Tibial artery (tissue), 4 donors: ENCODE data around the gene CDH20.

ENCODE experiments used
- DNase-seq, 2 donors: peaks; one replicate each; pipeline ENCODE4 v3.0.0-alpha.2; 2019
- H3K27ac ChIP-seq, 2 donors: fragments of 200-600 bp; sonication (generic) in 1 of 2; 1 replicate in 1 of 2; 2 replicates in 1 of 2; pipeline ENCODE4 v1.5.1; 2018 to 2019; ENCODE audit warnings: mild to moderate bottlenecking in 1 of 2
- H3K27me3 ChIP-seq, 2 donors: fragments of 200-600 bp; sonication (generic) in 1 of 2; one replicate each; pipeline versions ENCODE4 v1.5.1 to v1.6.0; 2016 to 2019
- H3K36me3 ChIP-seq, 3 donors: fragments of 200-600 bp; sonication (generic) in 2 of 3; one replicate each; pipeline ENCODE4 v1.5.1; 2016 to 2019; ENCODE audit warnings: mild to moderate bottlenecking in 2 of 3
- H3K4me1 ChIP-seq, 4 donors: fragments of 200-600 bp; sonication (generic) in 2 of 4; 1 replicate in 3 of 4; 2 replicates in 1 of 4; pipeline ENCODE4 v1.5.1; 2016 to 2019
- H3K4me3 ChIP-seq, 2 donors: fragments of 200-600 bp; sonication (generic) in 1 of 2; 1 replicate in 1 of 2; 2 replicates in 1 of 2; pipeline ENCODE4 v1.5.1; 2018 to 2019; ENCODE audit warnings: mild to moderate bottlenecking in 2 of 2
- H3K9me3 ChIP-seq, 3 donors: fragments of 200-600 bp; sonication (generic) in 1 of 3; one replicate each; pipeline ENCODE4 v1.5.1; 2016 to 2019
- intact Hi-C: fragments of 100-400 bp; cut with DNase I; formaldehyde crosslinking; loops from one replicate; pipeline ENCODE4 v1.15.0; 2023; ENCODE audit warnings: low total_unique reads
- TF ChIP-seq, protein P1 (sequence below), 2 experiments: fragments of 200-600 bp in 1 of 2; fragments of 450-650 bp in 1 of 2; IDR thresholded peaks; one replicate each; pipeline ENCODE4 v1.5.1; 2017 to 2019; ENCODE audit warnings: antibody characterized with exemption in 2 of 2, mild to moderate bottlenecking in 1 of 2, moderate library complexity in 1 of 2

The CDH20 gene

DNA sequence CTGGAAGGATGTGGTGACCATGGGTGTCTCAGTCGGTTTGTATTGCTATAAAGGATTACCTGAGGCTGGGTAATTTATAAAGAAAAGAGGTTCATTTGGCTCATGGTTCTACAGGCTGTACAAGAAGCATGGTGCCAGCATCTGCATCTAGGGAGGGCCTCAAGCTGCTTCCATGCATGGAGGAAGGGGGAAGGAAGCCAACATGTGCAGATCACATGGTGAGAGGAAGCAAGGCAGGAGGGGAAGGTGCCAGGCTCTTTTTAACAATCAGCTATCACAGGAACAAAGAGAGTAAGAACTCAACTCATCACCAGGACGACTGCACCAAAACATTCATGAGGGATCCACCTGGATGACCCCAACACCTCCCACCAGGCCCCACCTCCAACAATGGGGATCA, 209.4 kb downstream of the CDH20 start:
- Histone ChIP-seq H3K4me1 (no peaks in the 10 kb centered on the region), H3K4me3 (no peak overlapping the region), H3K27me3 (no peaks in the 10 kb centered on the region), H3K27ac (no peak overlapping the region), H3K36me3 (no peaks in the 10 kb centered on the region), H3K9me3 (no peaks in the 10 kb centered on the region)
- no peak for DNase-seq
- TF ChIP-seq, protein P1, sequence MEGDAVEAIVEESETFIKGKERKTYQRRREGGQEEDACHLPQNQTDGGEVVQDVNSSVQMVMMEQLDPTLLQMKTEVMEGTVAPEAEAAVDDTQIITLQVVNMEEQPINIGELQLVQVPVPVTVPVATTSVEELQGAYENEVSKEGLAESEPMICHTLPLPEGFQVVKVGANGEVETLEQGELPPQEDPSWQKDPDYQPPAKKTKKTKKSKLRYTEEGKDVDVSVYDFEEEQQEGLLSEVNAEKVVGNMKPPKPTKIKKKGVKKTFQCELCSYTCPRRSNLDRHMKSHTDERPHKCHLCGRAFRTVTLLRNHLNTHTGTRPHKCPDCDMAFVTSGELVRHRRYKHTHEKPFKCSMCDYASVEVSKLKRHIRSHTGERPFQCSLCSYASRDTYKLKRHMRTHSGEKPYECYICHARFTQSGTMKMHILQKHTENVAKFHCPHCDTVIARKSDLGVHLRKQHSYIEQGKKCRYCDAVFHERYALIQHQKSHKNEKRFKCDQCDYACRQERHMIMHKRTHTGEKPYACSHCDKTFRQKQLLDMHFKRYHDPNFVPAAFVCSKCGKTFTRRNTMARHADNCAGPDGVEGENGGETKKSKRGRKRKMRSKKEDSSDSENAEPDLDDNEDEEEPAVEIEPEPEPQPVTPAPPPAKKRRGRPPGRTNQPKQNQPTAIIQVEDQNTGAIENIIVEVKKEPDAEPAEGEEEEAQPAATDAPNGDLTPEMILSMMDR (IDR thresholded peaks at IDR 0.05) = no peak
- intact Hi-C loops = no loop called here

DNA sequence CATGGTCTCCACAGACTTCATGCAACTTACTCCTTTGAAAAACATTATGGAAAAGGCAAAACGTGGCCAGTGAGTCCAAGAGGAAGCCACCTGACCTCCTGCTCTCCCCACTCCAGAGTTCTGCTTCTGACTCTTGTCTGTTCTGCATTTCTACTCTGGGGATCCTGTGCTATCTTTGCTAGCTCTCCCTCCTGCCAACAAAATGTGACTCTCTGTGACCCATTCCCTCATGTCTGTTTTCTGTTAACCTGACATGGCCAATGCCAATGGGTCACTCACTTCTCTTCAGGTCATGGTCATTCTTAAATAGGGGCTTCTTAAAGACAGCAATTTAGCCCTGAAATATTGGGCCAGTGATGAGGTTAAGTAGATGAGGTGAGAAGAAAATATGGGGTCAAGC, 210.3 kb downstream of the CDH20 start:
- H3K9me3 ChIP-seq = no peaks in the 10 kb centered on the region
- TF ChIP-seq, protein P1 (IDR thresholded peaks at IDR 0.05) = no peak
- H3K36me3 ChIP-seq = no peaks in the 10 kb centered on the region
- DNase-seq = no peak
- H3K27ac ChIP-seq = no peak overlapping the region
- no peaks in the 10 kb centered on the region for H3K27me3 ChIP-seq
- H3K4me1 ChIP-seq = no peaks in the 10 kb centered on the region
- intact Hi-C loops = no loop called here
- no peak overlapping the region for H3K4me3 ChIP-seq

DNA sequence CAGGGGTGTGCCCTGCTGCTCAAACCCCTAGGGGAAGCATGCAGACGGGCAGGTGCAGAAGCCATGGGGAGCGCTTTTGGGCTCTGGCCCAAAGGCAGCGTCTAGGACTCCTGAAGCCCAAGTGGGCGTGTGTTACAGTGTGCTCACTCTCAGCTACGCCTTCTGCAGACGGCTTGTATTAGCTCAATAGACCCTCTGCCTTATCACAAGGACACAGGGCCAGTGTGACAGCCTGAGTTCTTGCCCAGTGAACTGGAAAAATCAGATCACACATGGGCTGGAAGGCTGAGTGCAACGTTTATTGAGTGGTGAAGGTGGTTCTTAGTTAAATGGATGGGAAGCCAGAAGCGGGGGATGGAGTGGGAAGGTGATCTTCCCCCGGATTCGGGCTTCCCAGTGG, 210.9 kb downstream of the CDH20 start:
- Histone ChIP-seq H3K4me1 (no peaks in the 10 kb centered on the region), H3K9me3 (no peaks in the 10 kb centered on the region), H3K27me3 (no peaks in the 10 kb centered on the region), H3K27ac (no peak overlapping the region), H3K4me3 (no peak overlapping the region), H3K36me3 (no peaks in the 10 kb centered on the region)
- no peak for DNase-seq
- TF ChIP-seq, protein P1 (IDR thresholded peaks at IDR 0.05) = no peak
- intact Hi-C loops = no loop called here

DNA sequence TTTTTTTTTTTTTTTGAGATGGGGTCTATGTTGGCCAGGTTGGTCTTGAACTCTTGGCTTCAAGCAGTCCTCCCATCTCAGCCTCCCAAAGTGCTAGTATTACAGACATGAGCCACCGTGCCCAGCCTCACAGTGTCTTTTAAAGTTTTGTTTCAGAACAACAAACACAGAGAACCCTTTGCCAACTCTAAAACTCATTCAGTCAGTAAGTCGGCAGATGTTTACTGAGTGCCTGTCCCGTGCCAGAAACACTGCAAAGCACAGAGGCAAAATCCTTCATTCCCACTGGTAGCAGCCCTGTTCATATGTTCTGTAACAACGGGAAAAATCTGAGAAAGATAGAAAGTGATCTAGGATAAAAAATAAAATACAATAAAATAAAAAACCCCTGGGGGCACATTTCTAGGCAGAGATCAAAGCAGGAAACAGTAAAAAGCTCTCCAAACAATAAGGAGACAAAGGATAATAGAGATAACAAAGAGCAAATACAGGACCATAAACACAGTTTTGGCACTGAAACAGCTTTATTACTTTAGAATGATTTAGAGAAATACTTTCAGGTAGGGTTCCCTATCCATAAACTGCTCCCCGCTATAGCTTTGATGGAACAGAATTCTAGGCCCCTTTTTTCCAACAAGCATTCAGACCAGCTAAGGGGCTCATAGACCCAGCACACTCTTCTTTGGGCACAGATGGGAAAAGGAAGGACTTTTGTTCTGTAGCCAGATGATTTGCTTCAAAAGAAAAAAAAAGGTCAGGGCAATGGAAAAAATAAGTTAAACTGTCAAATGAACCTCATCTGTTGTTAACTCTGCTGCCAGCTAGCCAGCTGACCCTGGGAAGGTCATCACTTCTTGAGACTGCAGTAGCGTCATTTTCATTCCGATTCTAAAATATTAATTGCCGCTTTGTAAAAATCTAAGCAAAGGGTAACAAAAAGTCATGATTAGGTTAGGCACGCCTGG, 212.3 kb downstream of the CDH20 start:
- Histone ChIP-seq H3K4me3 (no peak overlapping the region), H3K36me3 (no peaks in the 10 kb centered on the region), H3K27ac (no peak overlapping the region), H3K9me3 (no peaks in the 10 kb centered on the region), H3K4me1 (no peaks in the 10 kb centered on the region), H3K27me3 (no peaks in the 10 kb centered on the region)
- intact Hi-C loops = no loop called here
- TF ChIP-seq, protein P1 (IDR thresholded peaks at IDR 0.05) = no peak
- no peak for DNase-seq

DNA sequence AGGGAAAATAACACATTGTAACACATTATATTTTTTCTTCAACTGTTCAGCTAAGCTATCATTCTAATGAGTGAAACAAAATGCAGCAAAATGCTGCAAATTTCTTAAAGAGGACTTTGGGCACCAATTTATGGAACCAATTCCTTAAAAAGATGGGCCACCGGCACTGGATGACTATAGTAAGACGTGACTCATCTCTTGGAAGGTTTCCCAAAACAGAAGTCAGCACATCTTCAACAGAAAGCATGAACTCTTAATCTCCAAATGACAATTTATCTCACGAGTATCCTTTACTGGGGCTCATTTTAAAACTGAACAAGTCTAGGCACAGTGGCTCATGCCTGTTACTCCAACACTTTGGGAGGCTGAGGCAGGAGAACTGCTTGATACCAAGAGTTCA, 213.4 kb downstream of the CDH20 start:
- TF ChIP-seq, protein P1 (IDR thresholded peaks at IDR 0.05) = no peak
- DNase-seq = no peak
- peaks cover 0 to 3% (median 0%) of the 10 kb centered on the region in 4 donors for H3K4me1 ChIP-seq
- no peak overlapping the region for H3K4me3 ChIP-seq
- H3K27me3 ChIP-seq = no peaks in the 10 kb centered on the region
- H3K9me3 ChIP-seq = no peaks in the 10 kb centered on the region
- no peak overlapping the region for H3K27ac ChIP-seq
- intact Hi-C loops = no loop called here
- no peaks in the 10 kb centered on the region for H3K36me3 ChIP-seq
